Loucy (cell line): Measurements from ENCODE around the gene SERINC2.
"Not testable (repeated sequence)": the region's sequence is repeated elsewhere in the genome, so short reads cannot be mapped to it uniquely, and the experiment has no call there.

ENCODE experiments used
- H2AFZ ChIP-seq: fragments of 200-600 bp; sonication (generic); 2 replicates; pipeline ENCODE4 v1.6.0; 2016; ENCODE audit warnings: antibody characterized with exemption, mild to moderate bottlenecking, low read length, moderate library complexity
- H3F3A ChIP-seq: fragments of 200-600 bp; 2 replicates; pipeline ENCODE4 v1.6.0; 2016; ENCODE audit warnings: antibody characterized with exemption, low read depth, mild to moderate bottlenecking
- H3K27me3 ChIP-seq: fragments of 200-600 bp; sonication (generic); 2 replicates; pipeline ENCODE4 v1.6.1; 2014; ENCODE audit warnings: low read length, mild to moderate bottlenecking; ENCODE audit not compliant: insufficient read depth, poor library complexity, severe bottlenecking
- H3K36me3 ChIP-seq: fragments of 200-600 bp; sonication (generic); 2 replicates; pipeline ENCODE4 v1.6.1; 2016; ENCODE audit warnings: low read length; ENCODE audit not compliant: insufficient read depth
- H3K4me1 ChIP-seq: fragments of 200-600 bp; sonication (generic); 2 replicates; pipeline ENCODE4 v1.5.1; 2014; ENCODE audit warnings: low read length, mild to moderate bottlenecking; ENCODE audit not compliant: insufficient read depth, poor library complexity, severe bottlenecking
- H3K4me2 ChIP-seq: fragments of 200-600 bp; sonication (generic); 2 replicates; pipeline ENCODE4 v1.6.0; 2014; ENCODE audit warnings: antibody characterized with exemption, low read length, low read depth, mild to moderate bottlenecking; ENCODE audit not compliant: poor library complexity, severe bottlenecking
- H3K4me3 ChIP-seq: fragments of 200-600 bp; sonication (generic); 2 replicates; pipeline ENCODE4 v1.5.1; 2014; ENCODE audit warnings: low read length, mild to moderate bottlenecking, mixed read lengths; ENCODE audit not compliant: poor library complexity, severe bottlenecking
- H3K79me2 ChIP-seq: fragments of 200-600 bp; sonication (generic); 2 replicates; pipeline ENCODE4 v1.6.1; 2014; ENCODE audit warnings: low read length; ENCODE audit not compliant: insufficient read depth
- H3K9ac ChIP-seq: fragments of 200-600 bp; sonication (generic); 2 replicates; pipeline ENCODE4 v1.6.0; 2014; ENCODE audit warnings: mild to moderate bottlenecking, low read depth, low read length, moderate library complexity; ENCODE audit not compliant: poor library complexity, severe bottlenecking
- H3K9me2 ChIP-seq: fragments of 200-600 bp; sonication (generic); replicated peaks from 2 replicates; pipeline ENCODE4 v1.6.1; 2016; ENCODE audit warnings: low read depth, low read length, mixed read lengths
- H3K9me3 ChIP-seq: fragments of 200-600 bp; sonication (generic); 2 replicates; pipeline ENCODE4 v1.6.1; 2014; ENCODE audit warnings: mild to moderate bottlenecking, antibody characterized with exemption, low read length, low read depth; ENCODE audit not compliant: insufficient read depth
- H4K20me1 ChIP-seq: fragments of 200-600 bp; sonication (generic); 2 replicates; pipeline ENCODE4 v1.6.0; 2014; ENCODE audit warnings: antibody characterized with exemption, low read length, mild to moderate bottlenecking; ENCODE audit not compliant: insufficient read depth, poor library complexity, severe bottlenecking
- CTCF ChIP-seq: fragments of 200-600 bp; sonication (generic); conservative IDR thresholded peaks from 2 replicates; pipeline ENCODE4 v1.5.1; 2014; ENCODE audit warnings: mild to moderate bottlenecking, antibody characterized with exemption, low read length
- EZH2phosphoT487 ChIP-seq: fragments of 200-600 bp; IDR thresholded peaks from 2 replicates; pipeline ENCODE4 v1.6.1; 2018; ENCODE audit warnings: antibody characterized with exemption, mild to moderate bottlenecking, moderate library complexity, borderline replicate concordance

SERINC2 gene

GRCh38 chr1:31383967-31384366, 29.0 kb upstream of the SERINC2 start:
- Histone ChIP-seq H4K20me1 (no peaks in the 10 kb centered on the region), H3K27me3 (no peaks in the 10 kb centered on the region), H3K9ac (no peak overlapping the region), H3K36me3 (no peaks in the 10 kb centered on the region), H3K9me3 (no peaks in the 10 kb centered on the region), H3K9me2 (no peaks in the 10 kb centered on the region), H3K4me2 (no peak overlapping the region), H3K4me3 (no peak overlapping the region), H3K4me1 (no peaks in the 10 kb centered on the region), H2AFZ (no peak overlapping the region), H3K79me2 (no peaks in the 10 kb centered on the region), H3F3A (no peaks in the 10 kb centered on the region)
- no peak for TF ChIP-seq EZH2phosphoT487
- no peak for TF ChIP-seq CTCF

GRCh38 chr1:31386576-31387243, 26.3 kb upstream of the SERINC2 start:
- not testable (repeated sequence) for H3K9me3 ChIP-seq, H3K9me2 ChIP-seq, H3K4me3 ChIP-seq, H3K9ac ChIP-seq, H3K4me2 ChIP-seq, H3F3A ChIP-seq, H3K79me2 ChIP-seq, H3K4me1 ChIP-seq, H3K27me3 ChIP-seq, H4K20me1 ChIP-seq, H2AFZ ChIP-seq, H3K36me3 ChIP-seq

GRCh38 chr1:31387612-31388011, 25.4 kb upstream of the SERINC2 start:
- H3K9ac ChIP-seq = no peak overlapping the region
- no peaks in the 10 kb centered on the region for H3K9me3 ChIP-seq
- no peak overlapping the region for H3K4me2 ChIP-seq
- no peaks in the 10 kb centered on the region for H3F3A ChIP-seq
- H2AFZ ChIP-seq = no peak overlapping the region
- no peaks in the 10 kb centered on the region for H3K9me2 ChIP-seq
- H3K79me2 ChIP-seq = no peaks in the 10 kb centered on the region
- H3K36me3 ChIP-seq = no peaks in the 10 kb centered on the region
- TF ChIP-seq EZH2phosphoT487 (no peak), CTCF (no peak)
- no peaks in the 10 kb centered on the region for H3K27me3 ChIP-seq
- H3K4me1 ChIP-seq = no peaks in the 10 kb centered on the region
- no peak overlapping the region for H3K4me3 ChIP-seq
- H4K20me1 ChIP-seq = no peaks in the 10 kb centered on the region

GRCh38 chr1:31389616-31390015, 23.4 kb upstream of the SERINC2 start:
- TF ChIP-seq CTCF (no peak), EZH2phosphoT487 (no peak)
- Histone ChIP-seq H3K4me3 (no peak overlapping the region), H3K79me2 (no peaks in the 10 kb centered on the region), H4K20me1 (no peaks in the 10 kb centered on the region), H3F3A (no peaks in the 10 kb centered on the region), H2AFZ (no peak overlapping the region), H3K9me3 (no peaks in the 10 kb centered on the region), H3K4me2 (no peak overlapping the region), H3K27me3 (no peaks in the 10 kb centered on the region), H3K9me2 (no peaks in the 10 kb centered on the region), H3K9ac (no peak overlapping the region), H3K4me1 (peaks cover 4% of the 10 kb centered on the region), H3K36me3 (no peaks in the 10 kb centered on the region)
